Stimulated activated naive B cell treated with anti-CD40 and anti-IgM and Interleukin-4, amounts not matched to agents 10 μg/mL and 1 μg/mL and 100 μg/mL, for 72 hours (primary cell): ENCODE results near the gene BOLA3.
A peak's percentile ranks its signal among the peaks of the same experiment; 100 is the strongest.
"Not testable (repeated sequence)": the region's sequence is repeated elsewhere in the genome, so short reads cannot be mapped to it uniquely, and the experiment has no call there.

Experiments used
- ATAC-seq, 2 donors: fragments of 150-1000 bp; cut with Tn5 transposase; replicated peaks; 2 replicates each; pipeline ENCODE4 v1.10.0; 2021; ENCODE audit warnings: moderate library complexity in 1 of 2
- DNase-seq: peaks from one replicate; pipeline ENCODE4 v3.0.0; 2021
- H3K27ac Mint-ChIP-seq: one replicate; pipeline ENCODE4 v1.8.0; 2022; ENCODE audit warnings: mild to moderate bottlenecking, mixed read lengths
- H3K27me3 Mint-ChIP-seq, 2 donors: one replicate each; pipeline ENCODE4 v1.8.0; 2022; ENCODE audit warnings: mixed read lengths in 2 of 2
- H3K36me3 Mint-ChIP-seq, 2 donors: one replicate each; pipeline ENCODE4 v1.8.0; 2022; ENCODE audit warnings: mixed read lengths in 2 of 2, mild to moderate bottlenecking in 1 of 2
- H3K4me1 Mint-ChIP-seq, 2 donors: one replicate each; pipeline ENCODE4 v1.8.0; 2022; ENCODE audit warnings: mixed read lengths in 2 of 2, mild to moderate bottlenecking in 1 of 2
- H3K4me3 Mint-ChIP-seq, 2 donors: one replicate each; pipeline ENCODE4 v1.8.0; 2022; ENCODE audit warnings: mild to moderate bottlenecking in 2 of 2, mixed read lengths in 2 of 2, moderate library complexity in 1 of 2
- H3K9me3 Mint-ChIP-seq, 2 donors: one replicate each; pipeline ENCODE4 v1.8.0; 2022; ENCODE audit warnings: mixed read lengths in 2 of 2, mild to moderate bottlenecking in 1 of 2

The BOLA3 gene

GRCh38 chr2:74088676-74089075 lies 59.0 kb downstream of the BOLA3 start:
- H3K4me3 Mint-ChIP-seq, DNase-seq, H3K27me3 Mint-ChIP-seq, ATAC-seq, H3K4me1 Mint-ChIP-seq, H3K27ac Mint-ChIP-seq, H3K9me3 Mint-ChIP-seq: not testable (repeated sequence)
- peaks cover 56 to 60% of the 10 kb centered on the region in 2 donors for H3K36me3 Mint-ChIP-seq

DNA sequence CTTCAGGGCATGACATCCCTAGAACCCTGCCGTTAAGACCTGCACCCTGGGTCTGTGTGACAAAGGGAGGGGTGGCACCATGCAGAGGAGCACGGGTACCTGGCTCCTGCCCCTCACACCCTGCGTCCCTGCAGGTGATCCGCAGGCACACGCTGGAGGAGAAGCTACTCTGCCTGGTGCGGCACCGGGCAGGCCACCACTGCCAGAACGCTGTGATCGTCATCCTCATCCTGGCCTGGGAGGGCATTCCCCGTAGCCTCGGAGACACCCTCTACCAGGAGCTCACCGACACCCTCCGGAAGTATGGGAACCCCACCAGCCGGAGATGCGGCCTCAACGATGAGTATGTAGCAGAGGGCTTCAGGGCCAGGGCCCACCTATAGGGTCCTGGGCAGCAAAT lies 60.0 kb downstream of the BOLA3 start:
- ATAC-seq (no peak), DNase-seq (no peak)
- H3K27me3 Mint-ChIP-seq = no peaks in the 10 kb centered on the region
- no peak overlapping the region for H3K4me3 Mint-ChIP-seq
- H3K36me3 Mint-ChIP-seq = peaks cover 64 to 70% of the 10 kb centered on the region in 2 donors
- H3K27ac Mint-ChIP-seq = peak overlapping the region; percentile 51
- peaks cover 0 to 6% of the 10 kb centered on the region in 2 donors for H3K4me1 Mint-ChIP-seq
- no peaks in the 10 kb centered on the region for H3K9me3 Mint-ChIP-seq

GRCh38 chr2:74086021-74086420 lies 61.7 kb downstream of the BOLA3 start:
- ATAC-seq (no peak), DNase-seq (no peak)
- Mint-ChIP-seq H3K4me1 (peaks cover 12 to 20% of the 10 kb centered on the region in 2 donors), H3K36me3 (peaks cover 73 to 76% of the 10 kb centered on the region in 2 donors), H3K27me3 (no peaks in the 10 kb centered on the region), H3K9me3 (no peaks in the 10 kb centered on the region), H3K27ac (no peak overlapping the region), H3K4me3 (no peak overlapping the region)
